GM19025 (cell line): ENCODE results near the gene ARMC5.
"Not testable (repeated sequence)": the region's sequence is repeated elsewhere in the genome, so short reads cannot be mapped to it uniquely, and the experiment has no call there.

ENCODE experiments used
- ATAC-seq: cut with Tn5 transposase; IDR thresholded peaks from one replicate; pipeline ENCODE4 v1.9.1; 2021; ENCODE audit warnings: mild to moderate bottlenecking, low read depth, moderate library complexity; ENCODE audit not compliant: unreplicated experiment

Gene ARMC5

GRCh38 chr16:31474773-31475738, 15.8 kb downstream of the ARMC5 start:
- ATAC-seq = no peak

- ATAC-seq = no peak
These were observed 16.6 kb downstream of the ARMC5 start for GRCh38 chr16:31475946-31476302.

GRCh38 chr16:31476303-31477219, 17.3 kb downstream of the ARMC5 start:
- peak; percentile 57 for ATAC-seq

GRCh38 chr16:31477220-31478216, 18.2 kb downstream of the ARMC5 start:
- ATAC-seq = peak; percentile 21

DNA sequence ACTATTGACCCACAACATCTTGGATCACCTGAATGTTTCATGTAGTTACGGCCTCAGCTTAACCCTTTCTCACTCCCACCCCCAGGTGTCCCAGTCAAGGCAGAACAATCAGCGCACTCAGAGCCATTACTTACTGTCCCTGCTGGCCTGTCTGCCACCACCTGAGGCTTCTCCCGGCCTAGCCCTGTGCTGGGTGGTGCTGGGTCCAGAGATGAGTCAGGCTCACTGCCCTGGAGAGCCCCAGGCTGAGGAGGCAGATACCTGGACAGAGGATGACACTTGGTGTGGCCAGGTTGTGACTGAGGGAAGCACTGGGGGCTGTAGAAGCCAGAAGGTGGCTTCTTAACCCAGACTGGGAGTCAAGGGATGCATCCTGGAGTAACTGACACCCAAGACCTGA, 19.7 kb downstream of the ARMC5 start:
- ATAC-seq = no peak

- no peak for ATAC-seq
These were observed 20.4 kb downstream of the ARMC5 start for GRCh38 chr16:31479751-31480150.

GRCh38 chr16:31480851-31481536, 21.7 kb downstream of the ARMC5 start:
- no peak for ATAC-seq

- no peak for ATAC-seq
These were observed 23.8 kb downstream of the ARMC5 start, which contains the start of gene SLC5A2 for GRCh38 chr16:31483081-31483480. Gene SLC5A2, plus strand, starts transcription at chr16:31483123. Its CDS starts 14 bp downstream, at chr16:31483137.

- ATAC-seq = not testable (repeated sequence)
These were observed 24.7 kb downstream of the ARMC5 start for GRCh38 chr16:31484048-31484447.

GRCh38 chr16:31484491-31485171, 25.3 kb downstream of the ARMC5 start:
- no peak for ATAC-seq

GRCh38 chr16:31485571-31485970, 26.3 kb downstream of the ARMC5 start:
- ATAC-seq = no peak

DNA sequence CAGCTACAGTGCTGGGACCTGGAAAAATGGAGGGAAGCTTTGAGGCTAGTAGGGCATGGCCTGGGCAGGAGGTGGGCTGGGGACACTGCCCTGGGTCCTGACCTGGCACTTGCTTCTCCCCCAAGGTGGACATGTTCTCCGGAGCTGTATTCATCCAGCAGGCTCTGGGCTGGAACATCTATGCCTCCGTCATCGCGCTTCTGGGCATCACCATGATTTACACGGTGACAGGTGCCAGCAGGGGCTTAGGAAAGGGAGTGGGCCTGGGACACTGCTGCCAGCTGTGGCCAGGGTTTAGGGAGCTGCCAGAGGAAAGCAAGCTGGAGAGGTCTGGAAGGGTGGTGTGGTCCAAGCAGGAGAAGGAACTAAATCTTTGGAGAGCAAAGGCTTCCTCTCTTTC, 26.7 kb downstream of the ARMC5 start:
- no peak for ATAC-seq

DNA sequence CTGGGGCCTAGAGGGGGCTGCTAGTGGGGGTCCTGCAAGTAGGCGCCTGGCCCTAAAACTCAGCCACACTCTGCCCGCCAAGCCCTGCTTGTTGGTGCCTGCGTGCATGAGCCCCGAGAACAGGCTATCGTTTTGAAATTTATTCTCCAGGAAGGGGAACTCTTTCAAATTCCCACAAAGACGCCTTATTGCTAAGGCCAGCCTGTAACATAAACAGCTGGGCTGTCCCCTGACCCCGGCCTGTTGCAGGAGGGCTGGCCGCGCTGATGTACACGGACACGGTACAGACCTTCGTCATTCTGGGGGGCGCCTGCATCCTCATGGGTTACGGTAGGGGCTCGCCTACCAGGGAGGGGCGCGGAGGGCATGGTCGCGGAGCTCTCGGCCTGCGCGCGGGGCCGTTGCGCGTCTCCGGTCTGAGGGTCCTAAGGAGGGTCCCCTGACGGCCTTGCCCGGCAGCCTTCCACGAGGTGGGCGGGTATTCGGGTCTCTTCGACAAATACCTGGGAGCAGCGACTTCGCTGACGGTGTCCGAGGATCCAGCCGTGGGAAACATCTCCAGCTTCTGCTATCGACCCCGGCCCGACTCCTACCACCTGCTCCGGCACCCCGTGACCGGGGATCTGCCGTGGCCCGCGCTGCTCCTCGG, 27.9 kb downstream of the ARMC5 start:
- no peak for ATAC-seq

DNA sequence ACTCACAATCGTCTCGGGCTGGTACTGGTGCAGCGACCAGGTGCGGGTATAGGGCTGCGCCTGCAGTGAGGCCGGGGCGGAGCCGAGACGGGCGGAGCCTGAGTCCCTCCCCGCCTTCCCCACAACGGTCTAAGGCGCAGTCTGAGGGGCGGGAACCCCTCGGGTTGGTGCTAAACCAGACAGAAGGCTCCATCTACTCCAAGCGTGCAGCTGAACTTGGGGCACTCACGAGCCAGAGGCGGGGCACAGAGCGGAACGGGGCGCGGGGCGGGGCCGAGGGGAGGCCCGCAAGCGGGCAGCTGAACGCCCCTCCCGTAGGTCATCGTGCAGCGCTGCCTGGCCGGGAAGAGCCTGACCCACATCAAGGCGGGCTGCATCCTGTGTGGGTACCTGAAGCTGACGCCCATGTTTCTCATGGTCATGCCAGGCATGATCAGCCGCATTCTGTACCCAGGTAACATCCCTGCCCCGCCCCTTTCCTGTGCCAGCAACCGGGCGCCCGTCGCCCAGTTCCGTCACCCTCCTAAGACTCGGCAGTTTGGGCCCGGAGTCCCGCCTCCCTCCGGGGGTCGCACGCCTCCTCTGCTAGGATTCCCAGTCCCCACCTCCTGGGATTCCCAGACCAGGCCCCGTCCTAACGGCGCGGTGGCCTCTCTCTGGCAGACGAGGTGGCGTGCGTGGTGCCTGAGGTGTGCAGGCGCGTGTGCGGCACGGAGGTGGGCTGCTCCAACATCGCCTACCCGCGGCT, 28.6 kb downstream of the ARMC5 start:
- peak; percentile 81 for ATAC-seq

- ATAC-seq = no peak
These were observed 29.4 kb downstream of the ARMC5 start for GRCh38 chr16:31488468-31489297.

DNA sequence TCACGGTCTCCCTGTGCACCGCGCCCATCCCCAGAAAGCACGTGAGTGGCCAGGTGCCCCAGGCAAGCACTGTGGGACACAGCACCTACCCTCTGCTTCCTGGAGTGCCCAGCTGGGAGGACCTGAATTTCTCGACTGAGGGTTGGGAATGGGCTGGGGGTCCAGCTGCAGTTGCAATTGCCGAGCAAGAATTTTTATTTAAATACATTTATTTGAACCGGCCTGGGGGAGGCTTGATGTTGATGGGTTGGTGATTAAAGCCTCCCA, 29.9 kb downstream of the ARMC5 start:
- no peak for ATAC-seq
